Right lung (tissue), 5 donors: ENCODE data around the gene USF3. TPM values are rescaled to one million over a fixed set of nuclear protein-coding genes. Genes with fewer than 3 reads are reported as not detected.

ENCODE experiments used
- DNase-seq, 2 donors: peaks; one replicate each; pipeline ENCODE4 v3.0.0-alpha.2; 2013
- polyA plus RNA-seq, 5 donors: library from polyadenylated mRNA; unstranded; fragments of 120-200 nt; gene quantifications; one replicate each; pipeline versions ENCODE4 v1.2.1 to v1.2.3, GENCODE V29; 2013; ENCODE audit warnings: inconsistent platforms in 1 of 5, low replicate concordance in 1 of 5; ENCODE audit not compliant: insufficient read length in 5 of 5, insufficient read depth in 1 of 5

USF3 gene
- polyA plus RNA-seq, 5 donors = 13.5 to 18.7 (median 17.4) TPM

DNA sequence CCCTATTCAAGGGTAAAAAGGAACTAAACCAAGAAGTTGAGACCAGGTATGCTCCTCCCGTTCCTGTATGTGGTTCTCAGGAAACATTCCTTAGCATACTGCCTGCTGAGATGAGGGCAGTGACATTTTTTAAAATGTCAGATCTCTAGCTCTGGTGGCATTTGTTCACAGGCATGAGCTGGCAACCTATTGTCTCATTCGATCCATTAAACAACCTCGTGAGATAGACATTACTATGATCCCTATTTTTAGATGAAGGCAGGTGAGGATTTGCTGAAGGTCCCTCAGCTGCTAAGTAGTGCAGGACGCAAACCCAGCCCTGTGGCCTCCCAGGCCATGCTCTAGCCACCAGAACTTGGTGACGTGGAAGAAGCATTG lies 89.2 kb downstream of the USF3 start:
- DNase-seq = no peak

DNA sequence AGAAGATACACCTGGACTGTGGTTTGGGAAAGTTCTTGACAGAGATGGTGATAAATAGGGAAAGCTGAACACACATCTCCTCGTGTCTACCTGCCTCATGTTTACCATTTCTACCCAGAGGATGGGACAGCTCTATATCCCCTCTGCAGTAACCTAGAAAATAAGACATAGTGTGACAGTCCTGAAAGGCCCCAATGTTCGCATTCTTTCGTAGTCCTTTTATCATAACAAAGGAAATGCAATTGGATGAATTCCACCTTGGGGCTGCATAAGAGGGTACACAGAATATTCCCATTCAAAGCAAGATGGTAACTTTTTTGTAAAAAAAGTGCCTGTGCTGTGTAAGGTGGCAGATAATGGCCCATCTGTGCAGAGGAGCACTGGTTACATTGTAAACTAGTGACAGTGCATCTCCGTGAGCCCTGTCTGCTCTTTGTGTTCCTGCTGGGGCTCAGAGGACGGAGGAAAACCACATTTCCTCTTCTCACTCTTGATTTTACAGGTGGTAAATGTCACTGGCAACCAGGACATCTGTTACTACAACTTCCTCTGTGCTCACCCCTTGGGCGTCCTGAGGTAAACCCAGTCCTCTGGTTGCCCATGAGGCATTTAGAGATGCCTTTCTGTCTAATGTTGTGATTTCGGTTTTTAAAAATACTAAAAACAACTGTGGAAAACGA lies 89.8 kb downstream of the USF3 start:
- no peak for DNase-seq

DNA sequence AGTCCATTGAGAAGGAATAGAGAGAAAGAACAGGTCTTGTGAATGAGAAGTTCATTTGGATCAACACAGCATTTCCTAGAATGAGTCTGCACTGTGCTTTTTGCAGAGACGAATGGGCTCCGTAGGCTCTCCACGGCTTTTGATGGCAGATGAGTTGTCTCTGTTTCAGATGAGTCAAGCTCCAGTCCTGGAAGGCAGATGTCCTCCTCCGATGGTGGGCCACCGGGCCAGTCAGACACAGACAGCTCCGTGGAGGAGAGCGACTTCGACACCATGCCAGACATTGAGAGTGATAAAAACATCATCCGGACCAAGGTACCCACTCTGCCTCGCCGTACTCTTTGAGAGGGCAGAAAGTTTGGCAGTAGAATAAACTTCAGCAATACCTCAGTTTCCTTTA lies 93.6 kb downstream of the USF3 start:
- no peak for DNase-seq

DNA sequence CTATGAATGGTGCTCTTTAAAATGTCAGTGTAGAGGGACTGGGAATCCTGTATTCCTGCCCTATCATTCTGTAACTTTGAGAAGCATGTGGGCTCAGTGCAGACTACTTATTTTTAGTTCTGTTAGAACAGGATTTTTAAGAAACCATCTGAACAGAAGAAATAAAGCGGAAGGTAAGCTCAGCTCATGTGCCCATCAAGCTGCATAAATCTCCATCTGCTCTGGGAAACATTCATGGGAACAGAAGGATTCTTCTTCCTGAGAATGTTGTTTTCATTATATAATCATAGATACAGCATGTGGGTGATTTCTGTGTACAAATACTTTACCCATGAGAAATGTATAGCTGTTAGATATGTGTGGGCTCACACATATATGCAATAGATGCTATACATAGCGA lies 94.2 kb downstream of the USF3 start:
- DNase-seq = no peak

DNA sequence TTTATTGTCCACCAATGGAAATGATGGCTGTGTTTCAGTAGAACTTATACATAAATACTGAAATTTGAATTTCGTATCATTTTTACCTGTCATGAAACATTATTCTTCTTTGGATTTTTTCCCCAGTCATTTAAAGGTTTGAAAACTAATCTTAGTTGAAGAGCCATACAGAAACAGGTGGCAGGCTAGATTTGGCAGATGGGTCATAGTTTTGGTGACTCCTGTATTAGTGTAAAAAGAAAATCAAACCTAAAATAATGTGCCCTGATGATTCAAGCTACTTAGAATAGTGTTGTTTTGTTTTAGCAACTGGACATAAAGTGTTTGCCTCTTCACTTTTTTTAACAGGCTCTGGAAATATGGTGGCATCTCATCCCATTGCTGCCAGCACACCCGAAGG lies 95.2 kb downstream of the USF3 start:
- DNase-seq = no peak

DNA sequence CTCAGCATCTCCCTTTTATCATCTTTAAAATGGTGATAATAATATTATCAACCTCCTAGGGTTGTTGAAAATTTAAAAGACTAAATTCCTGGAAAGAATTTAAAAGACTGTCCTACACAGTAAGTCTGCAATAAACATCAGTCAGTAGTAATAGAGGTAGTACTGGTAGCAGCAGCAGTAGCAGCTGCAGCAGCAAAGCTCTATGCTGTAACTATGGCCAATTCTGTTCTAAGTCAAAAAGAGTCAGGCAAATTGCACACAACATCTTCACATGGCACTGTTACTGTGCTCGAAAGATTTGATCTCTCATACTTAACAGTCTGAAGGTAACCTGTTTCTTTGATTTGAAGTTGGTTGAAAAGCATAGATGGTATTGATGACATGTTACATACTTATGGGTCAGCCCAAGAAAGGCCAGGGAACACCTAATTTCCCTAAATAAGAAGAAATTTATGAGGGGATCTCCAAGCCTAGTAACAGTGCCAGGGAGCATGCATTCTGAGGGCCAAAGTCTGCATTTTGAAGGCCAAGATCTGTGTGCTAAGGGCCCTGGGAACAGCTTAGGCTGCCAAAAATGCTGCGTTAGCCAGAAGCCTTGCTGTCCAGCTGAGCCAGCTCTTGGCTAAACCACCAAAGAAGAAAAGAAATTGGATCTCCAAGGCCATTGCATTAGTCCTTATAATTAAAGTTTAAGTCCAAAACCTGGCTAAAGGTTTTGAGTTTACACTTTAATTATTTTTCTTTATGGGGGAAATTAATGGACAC lies 95.8 kb downstream of the USF3 start:
- no peak for DNase-seq

Other genes with a start within 250 kb of the USF3 start
- 10 to 100 TPM; 17.5 to 34.7 (median 27.4) TPM for gene SPICE1, start 181.5 kb downstream of the USF3 start, polyA plus RNA-seq
- 1 to 10 TPM; 1.4 to 2.7 (median 2.1) TPM for gene SIDT1, start 164.1 kb downstream of the USF3 start, polyA plus RNA-seq
- 100 to 1,000 TPM in 4 of 5 donors, 10 to 100 TPM in 1; 97.5 to 123 (median 109) TPM for gene NAA50, start 49.6 kb upstream of the USF3 start, polyA plus RNA-seq
- 10 to 100 TPM; 32.9 to 52.6 (median 50.6) TPM for gene ATP6V1A, start 50.4 kb upstream of the USF3 start, polyA plus RNA-seq
- gene GRAMD1C, start 142.1 kb upstream of the USF3 start, polyA plus RNA-seq = 1 to 10 TPM; 3.1 to 6.2 (median 5.5) TPM